GM19452 (cell line): ENCODE data around the gene PNPLA5.
"Not testable (repeated sequence)": the region's sequence is repeated elsewhere in the genome, so short reads cannot be mapped to it uniquely, and the experiment has no call there.

Experiments used
- ATAC-seq: cut with Tn5 transposase; IDR thresholded peaks from one replicate; pipeline ENCODE4 v1.9.1; 2021; ENCODE audit not compliant: unreplicated experiment

The PNPLA5 gene, protein sequence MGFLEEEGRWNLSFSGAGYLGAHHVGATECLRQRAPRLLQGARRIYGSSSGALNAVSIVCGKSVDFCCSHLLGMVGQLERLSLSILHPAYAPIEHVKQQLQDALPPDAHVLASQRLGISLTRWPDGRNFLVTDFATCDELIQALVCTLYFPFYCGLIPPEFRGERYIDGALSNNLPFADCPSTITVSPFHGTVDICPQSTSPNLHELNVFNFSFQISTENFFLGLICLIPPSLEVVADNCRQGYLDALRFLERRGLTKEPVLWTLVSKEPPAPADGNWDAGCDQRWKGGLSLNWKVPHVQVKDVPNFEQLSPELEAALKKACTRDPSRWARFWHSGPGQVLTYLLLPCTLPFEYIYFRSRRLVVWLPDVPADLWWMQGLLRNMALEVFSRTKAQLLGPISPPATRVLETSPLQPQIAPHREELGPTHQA

DNA sequence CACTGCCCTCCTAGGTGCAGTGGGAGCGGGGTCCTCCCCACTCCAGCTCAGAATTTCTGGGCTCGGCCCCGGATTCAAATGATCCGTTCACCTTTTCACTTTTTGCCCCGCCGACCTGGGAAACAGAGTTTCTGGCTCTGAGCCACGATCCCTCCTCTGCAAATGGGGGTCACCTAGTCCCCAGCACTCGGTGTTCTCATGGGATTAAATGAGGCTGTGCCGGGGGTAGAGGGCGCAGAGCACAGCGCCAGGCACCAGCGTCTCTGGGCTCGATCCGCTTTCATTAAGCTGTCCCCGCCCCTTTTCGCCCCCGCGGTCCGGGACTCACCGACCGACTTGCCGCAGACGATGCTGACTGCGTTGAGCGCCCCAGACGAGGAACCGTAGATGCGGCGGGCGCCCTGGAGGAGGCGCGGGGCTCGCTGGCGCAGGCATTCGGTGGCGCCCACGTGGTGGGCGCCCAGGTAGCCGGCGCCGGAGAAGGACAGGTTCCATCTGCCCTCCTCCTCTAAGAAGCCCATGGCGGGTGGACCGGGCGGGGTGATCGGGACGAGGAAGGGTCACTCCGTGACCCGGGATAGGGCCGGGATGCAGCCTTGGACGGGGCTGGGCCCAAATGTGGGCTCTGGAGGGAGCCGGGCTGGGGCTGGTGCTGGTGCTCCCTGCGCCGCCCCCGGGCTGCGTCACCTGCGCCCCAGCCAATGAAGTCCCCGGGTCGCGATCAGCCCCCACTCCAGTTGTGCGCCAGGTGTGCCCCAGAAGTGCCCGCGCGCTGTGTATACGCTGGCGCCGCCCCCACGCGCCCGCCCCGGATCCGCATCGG lies at the start of gene PNPLA5:
PNPLA5 (minus strand) TSS at position 654 of the 823 bp plus-strand sequence; CDS start at position 521, 133 bp downstream.
- no peak for ATAC-seq

DNA sequence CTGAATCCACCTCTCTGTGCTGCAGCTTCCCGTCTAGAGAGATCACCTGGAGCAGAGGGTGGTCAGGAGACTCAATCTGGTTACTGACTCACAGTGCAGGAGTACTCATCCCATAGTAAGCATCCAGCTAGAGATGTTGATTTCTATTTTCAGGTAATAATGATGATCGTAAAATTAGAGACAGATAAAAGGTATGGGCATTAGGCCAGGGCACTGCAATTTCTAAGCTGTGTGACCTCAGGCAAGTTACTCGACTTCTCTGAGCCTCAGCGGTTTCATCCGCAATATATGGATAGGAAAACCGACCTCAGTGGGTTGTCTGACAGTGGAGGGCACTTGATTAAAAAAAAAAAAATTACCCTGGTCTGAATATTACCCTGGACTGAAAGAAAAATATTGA lies 49.6 kb upstream of the PNPLA5 start:
- ATAC-seq: no peak

DNA sequence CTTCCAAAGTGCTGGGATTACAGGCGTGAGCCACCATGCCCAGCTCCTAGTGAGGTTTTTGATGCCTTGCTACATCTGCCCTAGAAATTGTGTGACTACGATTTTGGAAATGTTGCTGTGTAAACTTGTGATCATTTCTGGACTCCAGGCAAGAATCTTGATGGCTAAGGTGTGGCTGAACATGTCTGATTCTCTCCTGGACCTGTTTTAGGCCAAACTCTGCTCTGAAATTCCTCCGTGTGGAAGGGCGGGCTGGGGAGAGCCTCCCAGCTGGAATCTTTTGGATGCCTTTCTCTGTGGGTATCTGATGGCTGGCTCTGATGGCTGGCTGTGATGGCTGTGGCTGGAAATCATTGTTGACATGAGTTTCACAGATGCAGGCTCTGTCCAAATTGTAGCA lies 40.0 kb upstream of the PNPLA5 start:
- ATAC-seq: no peak

DNA sequence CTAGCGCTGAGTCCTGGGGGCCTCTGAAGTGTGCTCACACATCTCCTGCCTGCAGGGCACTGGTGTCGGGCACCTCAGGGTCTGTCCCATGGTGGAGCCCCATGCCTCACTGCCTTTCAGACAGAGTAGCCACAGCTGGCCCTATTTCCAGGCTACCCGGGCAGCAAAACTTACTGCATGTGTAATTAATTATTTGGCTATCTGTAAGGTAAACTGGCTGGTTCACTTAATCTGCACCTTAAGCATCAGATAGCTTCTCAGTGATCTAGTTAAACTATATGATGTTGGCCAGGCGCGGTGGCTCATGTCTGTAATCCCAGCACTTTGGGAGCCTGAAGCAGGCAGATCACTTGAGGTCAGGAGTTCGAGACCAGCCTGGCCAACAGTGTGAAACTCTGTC lies 37.1 kb upstream of the PNPLA5 start:
- no peak for ATAC-seq

DNA sequence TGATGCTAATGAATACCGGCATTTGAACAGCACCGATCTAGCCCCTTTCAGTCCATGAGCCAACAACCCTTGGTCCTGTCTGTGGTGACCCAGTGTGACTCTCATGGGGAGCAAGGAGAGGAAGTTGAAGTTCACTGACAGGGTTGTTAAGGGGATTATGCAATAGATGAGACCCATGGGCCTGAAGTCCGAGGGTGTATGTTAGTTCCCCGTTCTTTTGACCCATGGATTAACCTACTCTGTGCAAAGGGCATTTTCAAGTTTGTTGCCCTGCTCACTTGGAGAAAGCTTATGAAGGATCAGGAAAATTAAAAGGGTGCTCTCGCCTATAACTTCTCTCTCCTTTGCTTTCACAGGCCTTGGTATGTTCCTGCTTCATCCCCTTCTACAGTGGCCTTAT lies 36.7 kb upstream of the PNPLA5 start:
- no peak for ATAC-seq

DNA sequence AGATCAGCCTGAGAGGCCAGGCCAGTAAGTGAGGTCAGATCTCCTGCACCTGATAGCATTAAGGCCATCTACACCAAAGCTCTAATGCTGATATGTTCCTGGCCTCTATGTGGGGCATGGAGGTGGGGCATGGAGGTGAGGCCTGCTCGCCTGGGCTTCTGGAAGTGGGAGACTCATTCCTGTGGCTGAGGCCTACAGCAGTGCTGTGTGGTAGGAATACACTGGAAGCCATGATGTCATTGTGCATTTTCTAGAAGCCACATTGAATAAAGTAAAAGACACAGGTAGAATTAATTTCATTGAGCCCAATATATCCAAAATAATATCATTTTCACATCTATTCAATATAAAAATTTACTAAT lies 34.5 kb upstream of the PNPLA5 start:
- ATAC-seq: no peak

DNA sequence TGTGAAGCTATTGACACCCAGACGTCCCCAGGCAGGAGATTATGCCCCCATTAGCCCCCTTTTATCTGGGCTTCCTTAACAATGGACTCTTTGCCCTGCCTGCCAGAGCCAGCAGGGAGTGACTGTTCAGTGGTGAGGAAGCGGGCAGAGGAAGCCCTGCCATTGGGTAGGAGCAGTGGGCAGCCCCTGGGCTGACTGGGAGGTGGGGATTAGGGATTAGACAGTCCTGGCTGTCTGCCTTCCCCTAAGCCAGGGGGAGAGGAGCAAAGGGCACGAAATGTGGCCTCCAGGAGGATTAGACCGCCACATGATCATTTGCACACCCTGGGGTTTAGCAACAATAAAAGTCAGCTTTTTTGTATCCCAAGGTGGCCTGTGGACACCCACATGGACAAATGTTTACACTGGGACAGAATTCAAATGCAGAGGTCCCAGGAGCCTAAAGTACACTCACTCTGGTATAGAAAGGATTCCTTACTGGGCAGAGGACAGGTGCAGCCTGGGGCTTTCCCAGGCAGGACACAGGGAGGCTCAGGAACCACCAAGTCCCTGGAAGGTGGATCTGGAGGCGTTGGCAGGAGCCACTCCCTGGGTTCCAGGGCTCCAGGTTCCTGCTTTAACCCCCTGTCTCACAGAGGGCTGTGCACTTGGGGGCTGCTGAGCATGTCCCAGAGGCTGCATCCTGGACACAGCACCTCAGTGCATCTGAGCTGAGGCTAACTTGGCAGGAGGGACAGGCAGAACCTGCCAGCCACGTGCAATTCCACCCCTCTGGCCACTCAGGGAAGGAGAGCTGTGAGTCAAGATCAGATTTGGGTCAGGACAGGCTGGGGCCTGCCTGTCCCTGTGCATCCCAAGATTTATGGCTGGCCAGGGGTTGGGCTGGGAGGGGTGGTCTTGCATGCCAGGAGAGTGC lies 33.9 kb upstream of the PNPLA5 start:
- ATAC-seq: no peak

DNA sequence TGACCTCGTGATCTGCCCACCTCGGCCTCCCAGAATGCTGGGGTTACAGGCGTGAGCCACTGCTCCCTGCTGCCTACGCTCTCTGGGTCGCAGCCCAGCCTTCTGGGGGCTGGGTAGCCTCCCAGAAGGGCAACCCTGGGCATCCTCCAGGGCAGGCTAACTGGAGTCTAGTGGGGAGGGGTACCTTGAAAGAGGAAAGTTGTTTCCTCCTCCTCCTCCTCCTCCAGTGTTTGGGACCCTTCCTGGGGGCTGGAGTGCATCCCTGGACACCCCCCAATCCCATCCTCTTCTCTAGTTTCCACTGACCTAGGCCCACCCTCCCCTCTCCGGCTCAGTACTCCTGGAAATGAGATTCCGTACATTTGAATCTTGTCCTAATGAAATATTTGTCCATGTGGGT lies 33.1 kb upstream of the PNPLA5 start:
- ATAC-seq: no peak

DNA sequence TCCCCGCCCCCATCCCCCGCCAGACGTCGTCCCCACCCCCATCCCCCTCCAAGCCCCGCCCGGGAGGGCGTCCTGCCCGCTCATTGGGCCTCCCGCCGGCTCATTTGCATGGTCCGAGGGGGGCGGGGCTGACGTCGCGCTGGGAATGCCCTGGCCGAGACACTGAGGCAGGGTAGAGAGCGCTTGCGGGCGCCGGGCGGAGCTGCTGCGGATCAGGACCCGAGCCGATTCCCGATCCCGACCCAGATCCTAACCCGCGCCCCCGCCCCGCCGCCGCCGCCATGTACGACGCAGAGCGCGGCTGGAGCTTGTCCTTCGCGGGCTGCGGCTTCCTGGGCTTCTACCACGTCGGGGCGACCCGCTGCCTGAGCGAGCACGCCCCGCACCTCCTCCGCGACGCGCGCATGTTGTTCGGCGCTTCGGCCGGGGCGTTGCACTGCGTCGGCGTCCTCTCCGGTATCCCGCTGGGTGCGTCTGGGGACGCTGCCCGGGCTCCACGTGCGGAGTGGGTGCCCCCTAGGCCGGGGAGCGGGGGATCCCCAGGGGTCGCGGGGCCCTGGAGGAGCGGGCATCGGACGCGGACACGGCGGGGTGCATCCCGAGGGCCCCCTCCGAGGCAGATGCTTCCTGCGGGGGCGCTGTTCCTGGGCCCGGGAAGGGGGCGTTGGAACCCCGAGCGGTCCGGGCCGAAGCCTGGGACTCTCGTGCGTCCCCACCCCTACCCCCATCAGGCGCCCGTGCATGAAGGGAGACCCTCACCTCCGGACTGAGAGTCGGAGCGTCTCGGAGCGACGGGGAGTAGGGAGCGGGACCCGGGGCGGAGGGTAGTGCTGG lies 32.0 kb upstream of the PNPLA5 start, which contains the start of gene PNPLA3:
PNPLA3 (plus strand) TSS at position 175 of the 834 bp plus-strand sequence; CDS start at position 282, 107 bp downstream.
- ATAC-seq: no peak

DNA sequence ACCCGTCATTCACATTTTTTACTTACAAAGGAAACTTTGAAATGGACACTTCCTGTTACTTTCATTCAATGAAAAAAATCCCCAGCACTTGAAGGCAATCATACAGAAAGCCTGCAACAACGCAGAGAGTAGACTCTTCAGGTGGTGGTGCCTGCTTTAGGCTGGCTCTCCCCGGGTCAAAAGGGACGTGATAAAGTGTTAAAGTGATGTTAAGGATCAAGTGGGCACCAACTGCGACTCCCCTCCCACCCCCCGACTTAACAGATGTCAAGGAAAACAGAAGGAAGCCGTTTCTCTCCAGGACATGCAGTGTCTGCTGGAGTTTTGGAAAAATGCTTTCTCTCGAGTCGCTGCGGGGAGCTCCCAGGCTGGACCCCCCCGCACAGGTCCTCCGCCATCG lies 31.4 kb upstream of the PNPLA5 start:
- no peak for ATAC-seq

DNA sequence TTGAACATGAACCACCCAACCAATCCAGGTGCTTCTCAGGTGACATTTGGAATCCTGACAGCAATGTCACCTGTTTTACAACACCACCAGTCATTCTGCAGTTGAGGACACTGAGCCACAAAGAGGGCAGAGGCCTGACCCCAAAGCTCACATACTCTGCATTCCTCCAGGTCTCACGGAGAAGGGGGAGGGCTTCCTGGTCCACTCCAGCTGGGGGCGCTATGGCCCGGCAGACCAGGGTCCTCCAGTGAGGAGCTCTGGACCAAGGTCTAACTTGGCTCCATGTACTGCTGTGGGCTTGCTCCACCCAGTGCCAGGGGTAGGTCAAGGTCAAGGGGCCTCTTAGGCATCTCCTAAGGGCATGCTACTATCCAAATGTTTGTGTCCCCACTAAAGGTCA lies 30.3 kb upstream of the PNPLA5 start:
- no peak for ATAC-seq

DNA sequence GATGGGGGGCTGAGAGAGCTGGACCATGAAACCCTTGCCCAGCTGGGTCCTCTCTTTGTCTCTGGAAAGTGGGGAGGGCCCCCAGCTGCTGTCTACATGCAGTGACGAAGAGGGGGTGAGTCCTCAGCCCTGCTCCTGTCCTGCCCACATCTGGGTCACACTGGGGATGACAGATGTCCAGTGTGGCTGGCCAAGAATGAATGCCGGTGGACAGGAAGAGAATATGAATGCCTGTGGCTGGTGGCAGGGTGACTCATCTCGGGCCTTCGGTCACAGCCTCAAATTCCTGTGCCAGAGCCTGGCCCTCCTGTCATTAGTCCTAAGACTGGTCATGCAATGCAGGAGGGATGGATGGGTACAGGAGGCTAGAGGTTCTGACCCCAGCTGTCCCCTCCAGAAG lies 29.6 kb upstream of the PNPLA5 start:
- no peak for ATAC-seq

DNA sequence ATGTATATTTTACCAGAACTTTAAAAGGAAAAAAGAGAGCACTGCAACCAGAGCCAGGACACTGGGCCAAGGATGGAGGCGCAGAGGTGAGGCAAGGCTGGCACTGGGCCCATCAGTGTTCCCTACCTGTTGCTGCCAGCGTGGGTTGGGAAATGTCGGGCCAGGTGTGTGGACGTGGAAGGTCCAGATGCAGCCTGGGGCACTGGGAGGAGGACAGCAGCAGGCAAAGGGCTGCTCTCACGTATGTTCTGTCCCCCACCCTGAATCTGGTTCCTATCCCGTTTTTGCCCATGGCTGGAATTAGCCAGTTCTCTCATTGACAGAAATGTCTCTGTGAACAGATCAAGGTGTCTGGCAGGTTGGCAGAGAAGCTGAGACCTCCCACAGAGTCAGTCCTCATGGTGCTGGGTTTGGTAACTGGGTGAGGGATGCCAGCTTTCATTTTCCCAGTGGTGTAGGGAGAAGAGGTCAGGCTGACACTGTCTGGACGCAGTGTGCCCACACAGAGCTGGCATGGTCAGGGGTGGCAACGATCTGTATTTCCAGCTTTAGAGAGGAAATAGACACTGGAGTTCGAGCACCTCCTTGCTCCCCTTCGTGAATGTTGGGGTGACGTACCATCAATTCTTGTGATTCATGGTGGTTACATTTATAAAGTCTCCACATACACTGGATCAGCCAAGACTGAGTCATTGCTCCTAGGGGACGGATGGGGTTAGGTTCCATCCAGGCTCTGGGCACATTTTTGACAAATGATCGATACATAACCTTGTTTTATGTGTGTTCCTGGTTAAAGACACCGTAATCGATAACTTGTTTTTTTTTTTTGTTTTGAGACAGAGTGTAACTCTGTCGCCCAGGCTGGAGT lies 27.5 kb upstream of the PNPLA5 start:
- ATAC-seq: no peak

DNA sequence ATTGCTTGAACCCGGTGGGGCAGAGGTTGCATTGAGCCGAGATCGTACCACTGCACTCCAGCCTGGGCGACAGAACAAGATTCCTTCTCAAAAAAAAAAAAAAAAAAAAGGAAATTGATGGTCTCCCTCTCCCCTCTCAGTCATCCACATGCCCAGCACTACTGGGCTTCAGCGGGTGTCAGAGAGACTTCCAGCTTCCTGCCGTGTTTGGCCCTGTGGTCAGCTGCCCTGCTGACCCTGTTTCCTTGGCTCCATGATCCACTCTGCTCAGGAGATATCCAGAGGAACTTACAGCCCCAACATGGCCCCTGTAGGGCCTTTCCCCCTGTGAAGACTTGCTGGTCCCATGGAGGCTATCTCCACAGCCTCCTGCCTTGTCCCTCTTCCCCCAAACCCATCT lies 25.7 kb upstream of the PNPLA5 start:
- ATAC-seq: no peak

DNA sequence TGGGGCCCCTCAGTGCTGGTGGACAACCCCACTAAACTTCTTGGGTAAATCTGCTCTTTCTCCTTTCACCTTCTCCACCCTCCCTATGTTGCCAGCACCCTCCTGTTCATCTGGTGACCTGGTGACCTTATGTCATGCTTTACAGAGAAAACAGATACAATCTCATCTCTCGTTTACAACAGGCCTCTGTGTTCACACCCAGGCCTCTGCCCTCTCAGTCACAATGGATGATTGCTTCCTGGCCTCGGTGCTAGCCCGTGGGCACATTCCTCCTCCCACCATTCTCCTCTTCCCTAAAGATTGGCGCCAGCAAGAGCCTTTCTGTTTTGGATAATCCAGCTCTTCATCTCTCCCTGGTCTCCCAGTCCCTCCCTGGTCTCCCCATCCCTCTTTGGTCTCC lies 19.5 kb upstream of the PNPLA5 start:
- no peak for ATAC-seq

DNA sequence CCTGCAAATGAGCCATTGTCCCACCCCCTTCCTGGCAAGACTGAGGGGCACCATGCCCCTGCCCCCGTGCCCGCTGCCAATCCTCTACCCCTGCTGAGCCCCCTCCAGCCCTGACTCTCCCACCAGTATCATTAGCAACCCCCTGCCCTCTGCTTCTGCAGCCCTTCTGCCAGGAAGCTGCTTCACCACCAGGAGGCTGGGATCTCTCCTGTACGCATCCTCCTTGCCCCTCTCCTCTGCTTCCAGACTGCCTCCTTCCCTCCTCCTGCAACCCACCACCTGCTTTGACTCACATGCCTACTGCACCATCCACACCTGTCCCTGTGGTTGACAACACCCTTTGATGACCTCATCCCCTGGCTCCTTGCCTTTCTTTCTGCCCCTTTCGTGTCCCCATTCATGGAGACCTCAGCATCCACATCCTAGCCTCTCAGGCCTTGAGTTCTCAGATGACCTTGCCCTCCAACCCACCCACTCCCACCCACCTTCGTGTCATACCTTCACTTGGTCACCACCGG lies 18.4 kb upstream of the PNPLA5 start:
- ATAC-seq: no peak

DNA sequence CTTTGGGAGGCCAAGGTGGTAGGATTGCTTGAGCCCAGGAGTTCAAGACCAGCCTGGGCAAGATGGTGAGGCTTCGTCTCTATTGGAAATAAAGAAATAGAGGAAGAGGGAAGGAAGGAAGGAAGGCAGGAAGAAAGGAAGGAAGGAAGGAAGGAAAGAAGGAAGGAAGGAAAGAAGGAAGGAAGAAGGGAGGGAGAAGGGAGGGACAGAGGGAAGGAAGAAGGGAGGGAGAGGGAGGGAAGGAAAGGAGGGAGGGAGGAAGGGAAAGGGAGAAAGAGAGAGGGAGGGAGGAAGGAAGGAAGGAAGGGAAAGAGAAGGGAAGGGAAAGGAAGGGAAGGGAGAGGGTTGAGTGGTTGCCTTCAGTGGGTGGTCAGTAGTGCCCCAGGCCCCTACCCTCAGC lies 17.9 kb upstream of the PNPLA5 start:
- ATAC-seq: no peak

DNA sequence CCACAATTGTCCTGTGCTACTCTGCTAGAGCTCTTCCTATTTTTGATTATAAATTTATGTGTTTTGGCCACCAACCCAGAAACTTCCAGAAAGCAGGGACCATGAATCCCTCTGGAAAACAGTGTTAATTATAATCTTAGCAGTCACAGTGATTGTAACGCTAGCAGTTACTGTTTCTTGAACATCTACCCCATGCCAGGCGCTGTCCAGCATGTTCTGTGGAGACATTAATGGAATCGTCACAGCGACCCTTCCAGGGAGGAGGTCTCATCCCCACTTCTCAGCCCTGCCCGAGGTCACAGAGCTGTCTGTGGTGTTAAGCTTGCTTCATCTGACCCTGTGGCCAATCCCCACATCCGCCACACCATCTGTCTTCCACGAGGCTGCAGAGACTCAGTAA lies 13.9 kb upstream of the PNPLA5 start:
- ATAC-seq: no peak

DNA sequence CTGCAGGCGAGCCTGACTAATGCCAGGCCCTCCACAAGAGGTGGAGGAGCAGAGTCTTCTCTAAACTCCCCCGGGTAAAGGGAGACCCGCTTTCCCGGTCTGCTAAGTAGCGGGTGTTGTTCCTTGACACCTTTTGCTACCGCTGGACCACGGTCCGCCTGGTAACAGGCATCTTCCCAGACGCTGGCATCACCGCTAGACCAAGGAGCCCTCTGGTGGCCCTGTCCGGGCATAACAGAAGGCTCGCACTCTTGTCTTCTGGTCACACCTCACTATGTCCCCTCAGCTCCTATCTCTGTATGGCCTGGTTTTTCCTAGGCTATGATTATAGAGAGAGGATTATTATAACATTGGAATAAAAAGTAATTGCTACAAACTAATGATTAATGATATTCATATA lies 12.6 kb upstream of the PNPLA5 start:
- ATAC-seq: not testable (repeated sequence)
